Measurements from ENCODE around the gene CHRM2.
A peak's percentile ranks its signal among the peaks of the same experiment; 100 is the strongest.

Gene CHRM2

GRCh38 chr7:136894789-136895188, 26.3 kb downstream of the CHRM2 start:
- no peak for DNase-seq (ENCODE audit: low read depth in 2 of 2)

GRCh38 chr7:136897676-136898075, 29.2 kb downstream of the CHRM2 start:
- DNase-seq (ENCODE audit: low read depth in 2 of 2): no peak

- no peak for DNase-seq (ENCODE audit: low read depth in 2 of 2)
Observed at GRCh38 chr7:136900005-136900404, 31.6 kb downstream of the CHRM2 start.

GRCh38 chr7:136910771-136911170, 42.3 kb downstream of the CHRM2 start:
- DNase-seq (ENCODE audit: low read depth in 2 of 2): no peak

GRCh38 chr7:136911344-136911743, 42.9 kb downstream of the CHRM2 start:
- no peak for DNase-seq (ENCODE audit: low read depth in 2 of 2)

- DNase-seq (ENCODE audit: low read depth in 2 of 2): no peak
Observed at GRCh38 chr7:136912339-136912738, 43.9 kb downstream of the CHRM2 start.

- DNase-seq (ENCODE audit: low read depth in 2 of 2): no peak
Observed at GRCh38 chr7:136914016-136914415, 45.6 kb downstream of the CHRM2 start.

- DNase-seq (ENCODE audit: low read depth in 2 of 2): no peak
Observed at GRCh38 chr7:136919820-136920219, 51.4 kb downstream of the CHRM2 start.

GRCh38 chr7:136923111-136923667, 54.7 kb downstream of the CHRM2 start:
- peak; percentile 3 to 7 for DNase-seq (ENCODE audit: low read depth in 2 of 2)

- no peak for DNase-seq (ENCODE audit: low read depth in 2 of 2)
Observed at GRCh38 chr7:136925044-136925443, 56.6 kb downstream of the CHRM2 start.

- DNase-seq (ENCODE audit: low read depth in 2 of 2): no peak
Observed at GRCh38 chr7:136925556-136925955, 57.1 kb downstream of the CHRM2 start.

- DNase-seq (ENCODE audit: low read depth in 2 of 2): no peak
Observed at GRCh38 chr7:136931169-136931867, 62.9 kb downstream of the CHRM2 start.

- DNase-seq (ENCODE audit: low read depth in 2 of 2): no peak
Observed at GRCh38 chr7:136937436-136937835, 69.0 kb downstream of the CHRM2 start.

- no peak for DNase-seq (ENCODE audit: low read depth in 2 of 2)
Observed at GRCh38 chr7:136938476-136938875, 70.0 kb downstream of the CHRM2 start.

GRCh38 chr7:136940122-136940521, 71.7 kb downstream of the CHRM2 start:
- no peak for DNase-seq (ENCODE audit: low read depth in 2 of 2)

- no peak for DNase-seq (ENCODE audit: low read depth in 2 of 2)
Observed at GRCh38 chr7:136940917-136941316, 72.5 kb downstream of the CHRM2 start.

GRCh38 chr7:136941816-136942215, 73.4 kb downstream of the CHRM2 start:
- no peak for DNase-seq (ENCODE audit: low read depth in 2 of 2)

GRCh38 chr7:136942401-136942800, 73.9 kb downstream of the CHRM2 start:
- DNase-seq (ENCODE audit: low read depth in 2 of 2): no peak

GRCh38 chr7:136942994-136943393, 74.5 kb downstream of the CHRM2 start:
- no peak for DNase-seq (ENCODE audit: low read depth in 2 of 2)

- DNase-seq (ENCODE audit: low read depth in 2 of 2): no peak
Observed at GRCh38 chr7:136947347-136947746, 78.9 kb downstream of the CHRM2 start.

- DNase-seq (ENCODE audit: low read depth in 2 of 2): no peak
Observed at GRCh38 chr7:136950331-136950730, 81.9 kb downstream of the CHRM2 start.

GRCh38 chr7:136953386-136953785, 84.9 kb downstream of the CHRM2 start:
- DNase-seq (ENCODE audit: low read depth in 2 of 2): peak in 1 of 2 experiments; percentile 22

GRCh38 chr7:136956232-136956631, 87.8 kb downstream of the CHRM2 start:
- peak in 1 of 2 experiments; percentile 9 for DNase-seq (ENCODE audit: low read depth in 2 of 2)

- no peak for DNase-seq (ENCODE audit: low read depth in 2 of 2)
Observed at GRCh38 chr7:136956671-136957070, 88.2 kb downstream of the CHRM2 start.

Data from fibroblast of skin of left biceps (primary cell).